NCI-H2107 (cell line): ENCODE data around the gene KRCC1.
A peak's percentile ranks its signal among the peaks of the same experiment; 100 is the strongest.
"Not testable (repeated sequence)": the region's sequence is repeated elsewhere in the genome, so short reads cannot be mapped to it uniquely, and the experiment has no call there.

Experiments
- DNase-seq: peaks from one replicate; lab custom pipeline; 2025; lab: John Stamatoyannopoulos, UW

KRCC1 gene

DNA sequence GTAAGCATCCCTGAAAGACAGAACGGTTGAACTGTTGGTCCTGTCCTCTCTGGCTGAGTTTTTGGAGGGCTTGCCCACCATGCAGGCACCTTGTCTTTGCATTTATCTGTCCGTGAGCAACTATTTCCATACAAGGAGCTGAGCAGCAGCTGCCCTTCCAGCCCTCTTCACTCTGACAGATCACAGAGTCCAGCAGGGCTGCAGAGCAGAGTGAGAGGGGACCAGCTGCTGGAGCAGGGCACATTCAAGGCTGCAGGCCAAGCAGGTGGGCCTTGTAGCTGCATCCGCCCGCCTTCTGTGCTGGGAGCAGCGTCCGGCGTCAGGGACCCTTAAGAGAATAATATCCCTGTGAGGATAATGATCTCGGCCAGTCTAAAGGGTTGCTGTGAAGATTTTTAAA, 21.5 kb upstream of the KRCC1 start:
- no peak for DNase-seq

- no peak for DNase-seq
Measured at GRCh38 chr2:88074854-88075292, 19.3 kb upstream of the KRCC1 start.

GRCh38 chr2:88074150-88074549, 18.6 kb upstream of the KRCC1 start:
- DNase-seq = no peak

DNA sequence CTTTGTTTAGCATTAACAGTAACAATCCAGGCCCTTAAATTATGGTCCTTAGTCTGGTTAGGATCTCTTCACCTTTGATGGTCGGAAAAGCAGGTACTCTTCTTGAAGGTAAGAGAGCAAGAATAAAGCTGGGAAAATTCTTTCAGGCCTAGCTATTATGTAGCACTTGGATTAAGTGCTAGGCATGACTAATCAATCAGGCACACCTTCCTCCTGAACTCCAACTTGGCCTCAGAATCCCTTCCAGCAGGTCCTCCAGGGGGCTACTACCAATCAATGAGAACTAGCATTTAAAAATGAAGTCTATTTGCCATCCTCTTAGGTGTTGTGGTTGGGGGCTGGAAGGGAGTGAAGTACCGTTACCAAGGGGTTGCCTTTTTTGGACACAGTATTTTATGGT, 15.8 kb upstream of the KRCC1 start:
- DNase-seq = no peak

DNA sequence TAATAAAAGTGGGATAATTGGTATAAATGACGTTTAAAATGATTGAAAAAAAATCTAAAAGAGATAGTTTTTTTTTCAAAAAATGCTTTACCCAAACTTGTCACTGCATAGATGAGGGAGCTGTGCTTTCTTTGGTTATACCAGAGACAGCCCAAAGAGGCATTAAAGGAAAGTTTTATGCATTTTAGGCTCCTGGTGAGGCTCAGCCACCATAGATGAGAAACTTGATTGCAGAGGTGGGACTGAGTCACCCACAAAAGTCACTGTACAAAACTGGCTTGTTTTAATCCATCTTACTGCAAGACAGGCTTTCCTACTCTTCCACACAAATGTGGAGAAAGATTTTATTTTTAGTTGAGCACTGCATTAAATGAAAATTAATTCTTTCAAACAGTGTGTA, 14.5 kb upstream of the KRCC1 start:
- no peak for DNase-seq

DNA sequence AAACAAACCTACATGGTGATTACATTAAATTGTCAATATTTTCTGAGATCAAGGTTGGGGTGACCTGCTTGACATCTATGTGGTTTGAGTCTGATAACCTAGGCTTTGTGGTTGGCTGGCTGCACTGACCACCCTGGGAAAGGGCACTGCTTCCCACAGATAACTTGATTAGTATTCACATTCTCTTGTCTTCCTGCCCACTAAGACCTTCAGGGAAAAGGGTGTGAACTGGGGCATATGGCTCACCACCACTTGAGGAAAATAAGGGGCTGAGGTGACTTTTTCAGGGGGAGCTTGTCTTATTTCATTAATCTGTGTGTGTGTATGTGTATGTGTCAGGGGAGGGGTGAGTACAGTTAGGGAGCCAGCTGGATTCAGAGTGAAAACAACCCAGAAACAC, 13.5 kb upstream of the KRCC1 start:
- no peak for DNase-seq

DNA sequence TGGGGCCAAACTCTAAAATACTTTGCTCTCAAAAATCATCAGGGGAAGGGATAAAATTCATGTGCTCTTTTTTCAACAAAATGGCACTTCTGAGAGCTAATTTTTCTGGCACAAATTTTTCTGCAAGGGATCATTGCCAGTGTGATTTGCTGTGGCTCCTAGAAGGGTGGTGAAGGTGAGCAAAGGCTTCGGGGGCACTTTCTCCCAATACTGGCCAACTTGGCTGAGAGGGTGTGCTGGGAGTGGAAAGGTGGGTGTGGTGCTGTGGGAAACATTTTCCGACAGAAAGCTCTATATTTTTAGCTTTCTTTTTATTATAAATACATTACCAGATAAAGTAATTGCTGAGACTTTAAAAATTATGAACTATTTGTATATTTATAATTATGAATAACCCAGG, 12.5 kb upstream of the KRCC1 start:
- no peak for DNase-seq

- no peak for DNase-seq
Measured at GRCh38 chr2:88067598-88067997, 12.0 kb upstream of the KRCC1 start, which contains the start of gene SMYD1. TSS of gene SMYD1 (plus strand) at chr2:88067825. CDS start at chr2:88067865, 40 bp downstream.

DNA sequence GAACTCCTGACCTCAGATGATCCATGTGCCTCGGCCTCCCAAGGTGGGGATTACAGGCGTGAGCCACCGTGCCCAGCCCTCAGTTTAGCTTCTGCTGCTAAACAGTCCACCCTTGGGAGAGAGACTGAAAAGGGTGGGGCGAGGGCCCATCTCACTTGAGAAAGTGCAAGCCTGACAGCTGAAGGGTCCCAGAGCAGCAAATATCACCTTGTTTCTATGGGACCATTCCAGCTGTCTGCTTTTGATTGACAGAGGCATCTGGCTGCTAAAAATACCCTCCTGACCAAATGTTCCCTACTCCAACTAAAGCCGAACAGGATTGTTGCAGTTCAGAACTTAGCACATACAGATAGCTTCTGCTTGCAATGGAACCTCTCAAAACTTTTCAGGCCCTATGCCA, 11.6 kb upstream of the KRCC1 start:
- DNase-seq = no peak

DNA sequence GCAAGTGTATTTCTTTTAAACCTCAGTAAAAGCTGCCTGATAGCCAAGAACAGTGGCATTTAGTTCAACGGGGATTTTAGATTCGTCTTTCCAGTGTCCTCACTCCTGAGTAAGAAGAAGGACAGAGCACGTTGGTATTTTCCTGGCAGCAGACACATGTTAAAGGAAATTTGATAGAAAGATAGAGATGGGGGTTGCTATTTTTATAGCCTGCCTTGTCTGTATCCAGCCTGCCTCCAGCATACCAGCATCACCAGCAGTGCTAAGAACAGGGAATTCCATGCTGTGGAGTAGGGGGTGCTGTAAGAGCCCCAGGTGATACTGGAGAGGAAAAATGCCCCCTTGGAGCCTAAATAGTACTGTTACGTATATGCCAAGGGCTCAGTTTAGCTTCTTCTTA, 11.0 kb upstream of the KRCC1 start:
- no peak for DNase-seq

DNA sequence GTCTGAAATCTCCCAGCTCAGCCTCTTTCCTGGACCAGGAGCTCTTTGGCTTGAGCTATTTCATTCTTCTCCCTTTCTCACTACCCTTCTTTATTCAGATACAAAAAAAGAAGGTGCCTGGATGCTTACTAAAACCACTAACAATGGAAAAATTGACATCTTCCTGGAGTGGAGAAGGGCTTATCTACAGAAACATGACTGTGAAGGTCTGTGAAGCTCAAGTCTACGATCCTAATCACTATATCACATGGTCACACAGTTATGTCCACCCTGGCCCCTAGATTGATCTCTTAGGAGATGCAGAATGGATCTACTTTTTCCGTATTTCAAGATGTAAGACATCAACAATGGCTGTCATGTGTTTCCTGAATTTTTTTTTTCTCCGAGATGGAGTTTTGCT, 5.7 kb upstream of the KRCC1 start:
- DNase-seq = no peak

DNA sequence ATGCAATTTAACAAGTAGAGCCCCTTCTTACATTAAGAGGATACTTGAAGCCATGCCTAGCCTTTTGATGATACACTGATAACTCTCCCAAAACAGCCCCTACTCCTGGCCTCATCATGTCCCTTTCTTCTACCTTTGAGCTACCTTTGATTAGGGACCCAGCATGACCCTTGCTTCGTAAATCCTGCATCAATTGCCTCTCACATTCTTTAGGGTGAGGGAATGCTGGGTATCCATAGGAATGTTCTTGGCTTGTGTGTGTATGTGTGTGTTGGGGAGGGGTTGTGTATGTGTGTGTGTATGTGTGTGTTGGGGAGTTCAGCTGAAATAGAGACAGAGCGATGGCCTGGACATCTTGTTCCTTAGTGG, 5.3 kb upstream of the KRCC1 start:
- no peak for DNase-seq

DNA sequence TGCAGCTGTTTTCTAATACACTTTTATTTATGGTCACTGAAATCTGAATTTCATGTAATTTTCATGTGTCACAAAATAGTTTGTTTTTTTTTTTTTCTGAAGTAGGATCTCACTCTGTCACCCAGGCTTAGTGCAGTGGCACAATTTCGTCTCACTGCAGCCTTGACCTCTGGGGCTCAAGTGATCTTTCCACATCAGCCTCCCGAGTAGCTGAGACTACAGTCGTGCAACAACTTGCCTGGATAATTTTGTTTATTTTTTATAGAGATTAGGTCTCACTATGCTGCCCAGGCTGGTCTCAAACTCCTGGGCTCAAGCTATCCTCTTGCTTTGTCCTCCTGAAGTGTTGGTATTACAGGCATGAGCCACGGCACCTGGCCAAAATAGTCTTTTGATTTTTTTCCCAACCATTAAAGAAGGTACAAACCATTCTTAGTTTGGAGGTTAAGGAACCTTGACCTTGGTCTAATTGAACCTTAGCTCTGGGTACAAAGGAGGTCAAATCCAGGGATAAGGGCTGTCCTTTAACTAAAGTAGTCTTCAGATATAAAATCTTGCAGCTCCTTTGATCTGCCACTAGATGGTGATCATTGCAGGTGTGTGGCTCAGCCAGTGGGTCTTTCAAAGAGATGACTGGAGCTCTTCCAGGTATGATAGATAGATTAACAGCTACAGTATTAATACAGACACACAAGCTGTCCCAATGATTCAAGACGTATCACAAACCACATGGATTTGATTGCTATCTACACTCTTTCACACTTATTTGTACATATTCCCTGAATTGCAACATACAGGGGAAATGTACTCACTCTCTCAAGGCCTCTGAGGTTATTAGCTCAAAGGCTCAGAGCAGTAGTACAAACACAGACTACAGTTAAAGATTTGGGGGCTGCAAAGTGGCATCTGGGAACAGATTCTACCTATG, 4.7 kb upstream of the KRCC1 start:
- DNase-seq = peak; percentile 19

GRCh38 chr2:88058191-88058590, 2.6 kb upstream of the KRCC1 start:
- DNase-seq = no peak

- DNase-seq = no peak
Measured at GRCh38 chr2:88057437-88057844, 1.9 kb upstream of the KRCC1 start.

GRCh38 chr2:88054782-88055370, 707 bp downstream of the KRCC1 start:
- no peak for DNase-seq

DNA sequence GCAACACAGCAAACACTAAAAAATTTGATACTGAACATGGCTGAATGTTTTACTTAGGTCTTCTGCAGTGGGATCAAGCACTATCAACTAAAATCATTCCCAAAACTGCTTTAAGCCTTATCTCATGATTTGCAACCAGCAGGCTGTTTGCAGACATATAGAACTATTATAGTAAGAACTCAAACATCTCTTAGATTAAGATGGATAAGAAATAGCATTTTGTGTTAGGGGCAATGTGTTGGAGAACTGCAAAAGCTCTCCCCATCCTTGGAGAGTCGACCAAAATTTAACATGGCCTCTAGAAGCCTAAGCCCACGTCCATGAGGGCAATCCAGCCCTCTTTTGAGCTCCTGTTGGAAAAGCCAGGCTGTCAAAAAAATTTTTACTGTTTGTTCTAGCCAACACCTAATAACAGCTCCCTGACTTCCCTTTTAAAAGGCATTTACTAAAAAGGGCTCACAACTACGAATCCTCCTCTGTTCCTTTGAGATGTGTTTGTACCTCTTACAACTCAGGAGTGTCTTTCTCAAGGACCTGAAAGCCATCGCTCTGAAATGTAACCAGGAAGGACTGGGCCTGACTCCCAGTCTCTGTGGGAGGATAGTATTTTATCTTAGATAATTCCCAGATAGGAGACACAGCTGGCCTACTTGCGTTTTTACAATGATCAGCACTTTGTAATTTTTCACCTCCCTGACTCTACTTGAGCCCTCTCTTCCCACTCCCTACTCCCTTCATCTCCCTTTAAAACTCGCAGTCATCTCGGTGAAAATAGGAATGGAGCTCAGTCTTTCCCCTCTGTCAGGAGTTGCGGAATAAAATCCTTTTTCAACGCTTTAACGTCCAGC, 1.4 kb downstream of the KRCC1 start:
- DNase-seq = no peak

DNA sequence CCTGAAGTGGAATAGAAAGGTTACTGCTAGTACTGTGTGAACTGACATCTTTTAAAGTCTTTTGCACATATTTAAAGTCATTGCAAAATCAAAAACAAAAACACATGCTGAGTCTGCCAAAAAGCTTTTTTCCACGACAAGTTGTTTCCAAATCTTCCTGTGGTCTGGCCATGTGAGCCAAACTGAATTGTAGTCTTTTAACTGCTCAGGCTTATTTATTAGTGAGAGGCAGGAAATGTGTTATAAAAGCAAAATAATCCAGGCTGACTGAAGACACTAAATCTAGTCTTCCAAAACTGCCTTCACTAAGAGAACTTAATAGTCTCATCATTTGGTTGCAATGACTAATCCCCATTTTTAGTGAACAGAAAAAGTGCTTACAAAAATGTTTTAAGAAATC, 2.3 kb downstream of the KRCC1 start:
- no peak for DNase-seq

DNA sequence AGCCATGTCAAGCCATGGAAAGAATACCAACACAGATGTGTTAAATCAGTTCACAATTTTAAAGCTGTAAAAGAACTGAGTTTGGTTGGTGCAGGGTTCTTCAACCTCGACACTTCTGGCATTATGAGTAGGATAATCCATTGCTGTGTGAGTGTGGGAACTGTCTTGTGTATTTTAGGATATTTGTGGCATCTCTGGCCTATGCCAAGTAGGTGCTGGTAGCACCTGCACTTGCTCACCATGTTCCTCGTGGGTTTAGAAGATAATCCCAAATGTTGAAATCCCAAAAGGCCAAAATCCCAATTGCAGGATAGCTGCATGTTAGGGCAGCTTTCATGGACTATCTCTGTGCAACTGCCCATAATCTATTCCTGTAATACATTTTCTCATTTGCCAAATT, 3.8 kb downstream of the KRCC1 start:
- no peak for DNase-seq

DNA sequence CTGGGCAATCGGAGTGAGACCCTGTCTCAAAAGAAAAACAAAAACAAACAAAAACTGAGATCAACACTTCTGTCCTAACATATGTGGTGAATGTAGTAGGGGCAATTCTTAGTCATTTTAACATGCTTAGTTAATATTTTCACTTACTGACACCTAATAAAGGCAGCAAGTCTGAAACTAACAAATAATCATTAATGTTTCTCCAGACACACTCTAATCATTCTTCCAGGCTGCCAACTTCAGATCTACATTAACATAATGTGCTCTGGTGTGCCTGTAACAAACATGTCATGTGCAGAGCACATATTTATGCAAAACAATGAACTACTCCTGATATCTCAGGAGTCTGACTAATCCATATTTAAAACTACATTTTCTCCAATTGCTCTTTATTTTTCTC, 6.0 kb downstream of the KRCC1 start:
- no peak for DNase-seq

GRCh38 chr2:88048541-88048940, 7.0 kb downstream of the KRCC1 start:
- DNase-seq = no peak

DNA sequence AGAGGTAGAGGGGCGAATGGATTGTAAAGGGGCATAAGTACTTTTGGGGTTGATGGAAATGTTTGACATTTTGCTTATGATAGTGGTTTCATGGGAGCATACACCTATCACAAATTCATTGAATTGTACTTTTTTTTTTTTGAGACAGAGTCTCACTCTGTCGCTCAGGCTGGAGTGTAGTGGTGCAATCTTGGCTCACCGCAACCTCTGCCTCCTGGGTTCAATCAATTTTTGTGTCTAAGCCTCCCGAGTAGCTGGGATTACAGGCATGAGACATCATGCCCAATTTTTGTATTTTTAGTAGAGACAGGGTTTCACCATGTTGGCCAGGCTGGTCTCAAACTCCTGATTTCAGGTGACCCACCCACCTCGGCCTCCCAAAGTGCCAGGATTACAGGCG, 10.0 kb downstream of the KRCC1 start:
- not testable (repeated sequence) for DNase-seq

- no peak for DNase-seq
Measured at GRCh38 chr2:88042476-88042875, 13.1 kb downstream of the KRCC1 start.
